Naive thymus-derived CD4-positive, alpha-beta T cell (primary cell): ENCODE results near the gene KRTAP5-7. TPM values are rescaled to one million over a fixed set of nuclear protein-coding genes. Genes with fewer than 3 reads are reported as not detected.
"Not testable (repeated sequence)": the region's sequence is repeated elsewhere in the genome, so short reads cannot be mapped to it uniquely, and the experiment has no call there.

ENCODE experiments used
- ATAC-seq: fragments of 150-1000 bp; cut with Tn5 transposase; 2 replicates; pipeline ENCODE4 v1.10.0; 2021; ENCODE audit warnings: mild to moderate bottlenecking, moderate library complexity
- CTCF ChIA-PET: fragments of 350-600 bp; sonication (Branson Sonifier 250); formaldehyde crosslinking; loops from one replicate; lab custom pipeline; 2021; ENCODE audit warnings: antibody characterized with exemption; lab: Charles Lee
- POLR2A ChIA-PET: fragments of 350-600 bp; sonication (Branson Sonifier 250); formaldehyde crosslinking; loops from one replicate; lab custom pipeline; 2021; ENCODE audit warnings: antibody characterized with exemption, inconsistent platforms; lab: Charles Lee
- DNase-seq, 9 donors: peaks; one replicate each; pipeline versions ENCODE4 v3.0.0 to v3.0.0-alpha.2; 2020 to 2022; ENCODE audit warnings: mixed read lengths in 1 of 9
- H3K27ac ChIP-seq: one replicate; pipeline ENCODE4 v1.7.0; 2013; ENCODE audit warnings: mild to moderate bottlenecking, low read depth, low read length, moderate library complexity
- H3K27me3 ChIP-seq, 2 donors: one replicate each; pipeline ENCODE4 v1.7.0; 2013; ENCODE audit warnings: low read length in 2 of 2, mild to moderate bottlenecking in 2 of 2, moderate library complexity in 2 of 2; ENCODE audit not compliant: control insufficient read depth in 2 of 2, insufficient read depth in 2 of 2
- H3K36me3 ChIP-seq, 3 experiments: 1 replicate in 2 of 3; 2 replicates in 1 of 3; pipeline ENCODE4 v1.7.0; 2013; ENCODE audit warnings: low read length in 3 of 3, mild to moderate bottlenecking in 3 of 3, moderate library complexity in 1 of 3; ENCODE audit not compliant: insufficient read depth in 3 of 3, control insufficient read depth in 2 of 3
- H3K4me1 ChIP-seq, 2 donors: one replicate each; pipeline ENCODE4 v1.7.0; 2013; ENCODE audit warnings: low read length in 2 of 2, mild to moderate bottlenecking in 2 of 2, moderate library complexity in 1 of 2; ENCODE audit not compliant: control insufficient read depth in 2 of 2, insufficient read depth in 2 of 2
- H3K4me3 ChIP-seq: 2 replicates; pipeline ENCODE4 v1.7.0; 2013; ENCODE audit warnings: mild to moderate bottlenecking, low read length
- H3K9me3 ChIP-seq, 3 experiments: 1 replicate in 2 of 3; 2 replicates in 1 of 3; pipeline ENCODE4 v1.7.0; 2013; ENCODE audit warnings: low read length in 3 of 3; ENCODE audit not compliant: control insufficient read depth in 2 of 3
- H3K27ac Mint-ChIP-seq, 9 donors: one replicate each; pipeline ENCODE4 v1.8.0; 2020 to 2022; ENCODE audit warnings: mixed read lengths in 9 of 9, mild to moderate bottlenecking in 8 of 9, moderate library complexity in 5 of 9, inconsistent platforms in 2 of 9
- H3K27me3 Mint-ChIP-seq, 5 donors: one replicate each; pipeline ENCODE4 v1.8.0; 2021 to 2022; ENCODE audit warnings: mixed read lengths in 5 of 5, mild to moderate bottlenecking in 1 of 5
- H3K36me3 Mint-ChIP-seq, 5 donors: one replicate each; pipeline ENCODE4 v1.8.0; 2020 to 2022; ENCODE audit warnings: mixed read lengths in 5 of 5, mild to moderate bottlenecking in 3 of 5, inconsistent platforms in 1 of 5
- H3K4me1 Mint-ChIP-seq, 7 donors: one replicate each; pipeline ENCODE4 v1.8.0; 2020 to 2022; ENCODE audit warnings: mixed read lengths in 7 of 7, mild to moderate bottlenecking in 3 of 7, inconsistent platforms in 1 of 7
- H3K4me3 Mint-ChIP-seq, 10 donors: one replicate each; pipeline ENCODE4 v1.8.0; 2020 to 2022; ENCODE audit warnings: mild to moderate bottlenecking in 10 of 10, mixed read lengths in 10 of 10, moderate library complexity in 6 of 10, inconsistent platforms in 2 of 10
- H3K9me3 Mint-ChIP-seq, 11 donors: one replicate each; pipeline ENCODE4 v1.8.0; 2020 to 2022; ENCODE audit warnings: mixed read lengths in 11 of 11, mild to moderate bottlenecking in 4 of 11, inconsistent platforms in 1 of 11, moderate library complexity in 1 of 11
- intact Hi-C, 2 donors: fragments of 100-400 bp; cut with micrococcal nuclease; formaldehyde crosslinking; loops; one replicate each; pipeline ENCODE4 v1.15.1; 2023
- polyA plus RNA-seq, 2 donors: library from polyadenylated mRNA; unstranded; fragments of 300-500 nt; fragmentation: Illumina TruSeq; gene quantifications; one replicate each; pipeline ENCODE4 v1.2.3, GENCODE V29; 2021
- total RNA-seq, 6 experiments: library from RNA in 5 of 6; stranded (reverse) in 5 of 6; gene quantifications; 1 replicate in 5 of 6; 2 replicates in 1 of 6; pipeline ENCODE4 v1.2.3 and lab custom pipeline; 2021 to 2026

The KRTAP5-7 gene
- total and polyA plus RNA-seq, 7 experiments from 2014 or later, result 0.21 to 0.37 TPM; not detected in 5

DNA sequence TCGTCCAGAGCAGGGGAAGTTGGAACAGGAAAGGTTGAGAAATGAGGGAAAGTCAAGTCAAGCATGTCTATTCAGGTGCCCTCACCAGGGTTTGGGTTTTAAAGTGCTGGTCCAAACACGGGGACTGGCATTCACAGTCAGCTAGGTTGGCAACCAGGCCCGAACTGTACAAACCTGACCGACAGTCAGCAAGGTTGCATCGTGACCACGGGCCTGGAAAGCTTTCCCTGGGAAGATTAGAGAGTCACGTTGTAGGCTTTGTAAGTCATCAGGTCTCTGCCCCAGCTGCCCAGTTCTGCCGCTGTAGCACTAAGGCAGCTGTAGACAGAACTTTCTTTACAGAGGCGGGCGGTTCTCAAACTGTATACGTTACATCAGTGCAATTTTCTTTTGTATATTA, 45.7 kb downstream of the KRTAP5-7 start:
- peaks cover 0 to 3% (median 0%) of the 10 kb centered on the region in 5 donors for H3K36me3 Mint-ChIP-seq
- ChIA-PET CTCF (no interaction called here), POLR2A (no interaction called here)
- intact Hi-C loops, result no loop called here
- Histone ChIP-seq H3K4me1 (no peaks in the 10 kb centered on the region), H3K36me3 (no peaks in the 10 kb centered on the region), H3K9me3 (no peaks in the 10 kb centered on the region), H3K4me3 (no peak overlapping the region), H3K27ac (no peak overlapping the region), H3K27me3 (no peaks in the 10 kb centered on the region)
- DNase-seq (no peak), ATAC-seq (no peak)
- H3K27me3 Mint-ChIP-seq, result peaks cover 0 to 7% (median 6%) of the 10 kb centered on the region in 5 donors
- no peaks in the 10 kb centered on the region for H3K4me1 Mint-ChIP-seq
- H3K27ac Mint-ChIP-seq, result no peak overlapping the region
- H3K9me3 Mint-ChIP-seq, result no peaks in the 10 kb centered on the region
- H3K4me3 Mint-ChIP-seq, result no peak overlapping the region

DNA sequence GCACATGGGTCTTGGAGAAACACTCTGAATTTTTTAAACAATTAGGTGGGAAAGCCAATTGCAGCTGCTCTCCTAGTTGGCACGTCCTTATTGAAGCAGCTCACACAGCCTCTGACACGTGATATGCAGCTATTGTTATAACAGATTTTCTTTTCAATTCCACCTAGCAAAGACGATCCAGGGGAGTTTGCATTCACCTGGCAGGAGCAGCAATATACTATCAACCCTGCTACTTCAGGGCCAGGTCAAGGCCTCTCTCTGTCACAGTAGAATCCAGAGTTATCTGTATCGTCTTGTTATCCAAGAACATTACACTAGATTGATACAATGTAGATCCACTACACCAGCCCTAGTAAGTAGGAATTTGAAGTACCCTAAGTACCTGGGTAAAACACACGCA, 47.4 kb downstream of the KRTAP5-7 start:
- ATAC-seq (no peak), DNase-seq (no peak)
- H3K27ac Mint-ChIP-seq, result no peak overlapping the region
- no peak overlapping the region for H3K27ac ChIP-seq
- H3K9me3 Mint-ChIP-seq, result no peaks in the 10 kb centered on the region
- no peaks in the 10 kb centered on the region for H3K4me1 ChIP-seq
- intact Hi-C loops, result no loop called here
- POLR2A ChIA-PET, result no interaction called here
- H3K9me3 ChIP-seq, result no peaks in the 10 kb centered on the region
- H3K4me1 Mint-ChIP-seq, result no peaks in the 10 kb centered on the region
- peaks cover 0 to 8% (median 6%) of the 10 kb centered on the region in 5 donors for H3K27me3 Mint-ChIP-seq
- H3K27me3 ChIP-seq, result no peaks in the 10 kb centered on the region
- no peak overlapping the region for H3K4me3 Mint-ChIP-seq
- H3K36me3 Mint-ChIP-seq, result peaks cover 0 to 3% (median 0%) of the 10 kb centered on the region in 5 donors
- H3K4me3 ChIP-seq, result no peak overlapping the region
- CTCF ChIA-PET, result no interaction called here
- H3K36me3 ChIP-seq, result no peaks in the 10 kb centered on the region

DNA sequence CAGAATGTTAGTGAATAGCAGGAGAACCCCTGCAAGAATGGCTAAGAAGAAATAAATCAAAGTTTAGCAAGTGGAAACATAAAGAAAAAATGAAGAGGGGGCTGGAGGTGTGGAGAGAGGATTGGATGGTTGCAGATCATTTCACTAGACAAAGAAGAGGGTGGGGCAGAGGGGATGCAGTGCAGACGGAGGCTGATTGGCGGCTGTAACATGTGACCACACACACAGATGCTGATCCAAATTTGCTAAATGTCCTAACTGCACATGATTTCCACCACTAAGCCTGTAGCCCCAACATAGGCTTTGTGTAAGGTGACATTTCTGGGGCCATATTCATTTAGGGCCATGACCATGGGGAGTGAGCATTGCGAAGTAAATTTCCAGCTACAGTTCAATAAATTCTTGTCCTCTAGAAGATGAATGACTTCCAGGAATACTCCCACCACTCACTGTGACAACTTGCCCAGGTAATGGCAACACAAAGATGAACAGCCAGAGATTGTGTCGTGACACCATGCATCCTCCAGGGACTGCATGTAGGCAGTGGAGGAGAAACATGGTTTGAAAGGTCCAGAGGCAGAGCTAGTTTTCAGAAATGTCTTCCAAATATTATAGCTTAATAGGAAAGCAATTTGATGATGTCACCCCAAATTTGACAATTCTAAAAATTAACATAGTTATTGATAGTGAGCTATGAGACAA, 48.8 kb downstream of the KRTAP5-7 start:
- H3K9me3 Mint-ChIP-seq, result no peaks in the 10 kb centered on the region
- no peak overlapping the region for H3K4me3 Mint-ChIP-seq
- ChIA-PET CTCF (no interaction called here), POLR2A (interaction anchor here (0.6 kb wide), 1 partner anchor 12 kb away, joined by 3 read pairs; no protein-coding TSS in a partner anchor)
- H3K4me1 Mint-ChIP-seq, result peaks cover 0 to 6% (median 4%) of the 10 kb centered on the region in 7 donors
- no peaks in the 10 kb centered on the region for H3K36me3 Mint-ChIP-seq
- no peak overlapping the region for H3K27ac Mint-ChIP-seq
- H3K36me3 ChIP-seq, result no peaks in the 10 kb centered on the region
- H3K9me3 ChIP-seq, result no peaks in the 10 kb centered on the region
- DNase-seq (no peak), ATAC-seq (no peak)
- H3K4me3 ChIP-seq, result no peak overlapping the region
- intact Hi-C loops, result no loop called here
- H3K27ac ChIP-seq, result no peak overlapping the region
- no peaks in the 10 kb centered on the region for H3K27me3 ChIP-seq
- no peaks in the 10 kb centered on the region for H3K4me1 ChIP-seq
- peaks cover 2 to 10% (median 4%) of the 10 kb centered on the region in 5 donors for H3K27me3 Mint-ChIP-seq

DNA sequence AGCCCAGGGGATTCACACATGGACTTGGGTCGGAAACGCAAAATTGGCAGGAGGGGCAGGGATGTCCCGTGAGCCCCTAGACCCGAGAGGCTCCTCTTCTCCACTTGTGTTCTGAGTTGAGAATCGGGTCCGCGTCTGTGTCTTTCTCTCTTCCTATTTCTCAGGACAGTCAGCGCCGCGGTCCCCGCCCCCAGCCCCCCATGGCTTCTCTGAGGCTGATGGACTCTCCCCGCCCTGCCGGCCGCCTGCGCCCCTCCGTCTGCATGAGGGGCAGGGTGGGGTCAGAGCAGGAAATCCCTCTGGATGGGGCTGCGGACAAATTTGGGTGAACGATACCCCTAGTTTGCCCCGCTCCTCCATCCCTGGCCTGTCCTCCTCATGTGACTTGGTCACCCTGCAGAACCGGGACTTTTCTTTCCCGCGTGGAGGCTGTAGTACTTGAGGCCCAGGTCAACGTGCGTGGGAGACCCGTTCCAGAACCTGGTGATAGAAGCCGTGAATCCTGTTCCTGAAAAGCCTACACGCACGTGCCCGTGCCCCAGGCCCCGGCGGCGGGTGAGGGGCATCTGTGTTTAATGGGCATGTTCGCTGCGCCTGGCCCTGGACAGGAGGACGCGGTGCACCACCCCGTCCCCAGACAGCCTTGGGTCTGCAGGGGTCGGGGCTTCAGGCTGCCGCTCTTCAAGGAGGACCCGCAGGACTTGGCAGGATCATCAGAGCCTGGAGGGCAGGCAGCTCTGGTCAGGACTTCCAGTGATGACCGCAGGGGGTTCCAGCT, 49.8 kb downstream of the KRTAP5-7 start:
- POLR2A ChIA-PET, DNase-seq, H3K4me3 ChIP-seq, intact Hi-C loops, H3K4me3 Mint-ChIP-seq, ATAC-seq, H3K27ac ChIP-seq, H3K36me3 Mint-ChIP-seq, H3K27me3 ChIP-seq, H3K9me3 ChIP-seq, H3K4me1 Mint-ChIP-seq, H3K36me3 ChIP-seq, H3K27ac Mint-ChIP-seq, H3K4me1 ChIP-seq, CTCF ChIA-PET, H3K9me3 Mint-ChIP-seq: not testable (repeated sequence)
- peaks cover 3 to 18% (median 14%) of the 10 kb centered on the region in 5 donors for H3K27me3 Mint-ChIP-seq

DNA sequence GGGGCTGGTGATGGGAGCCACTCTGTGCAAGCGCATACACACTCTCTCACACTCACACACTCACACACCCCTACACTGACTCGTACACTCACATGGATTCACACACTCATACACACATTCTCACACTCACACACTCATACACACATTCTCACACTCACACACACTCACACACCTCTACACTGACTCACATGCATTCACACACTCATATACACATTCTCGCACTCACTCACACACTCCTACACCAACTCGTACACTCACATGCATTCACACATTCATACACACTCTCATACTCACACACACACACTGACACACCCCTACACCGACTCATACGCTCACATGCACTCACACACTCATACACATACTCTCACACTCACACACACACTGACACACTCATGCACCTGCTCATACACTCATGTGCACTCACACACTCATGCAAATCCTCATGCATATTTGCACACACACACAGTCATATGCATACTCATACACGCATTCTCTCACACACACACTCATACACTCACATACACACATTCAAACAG, 50.5 kb downstream of the KRTAP5-7 start:
- Histone ChIP-seq H3K9me3 (no peaks in the 10 kb centered on the region), H3K4me3 (no peak overlapping the region), H3K27me3 (no peaks in the 10 kb centered on the region), H3K4me1 (no peaks in the 10 kb centered on the region), H3K27ac (no peak overlapping the region), H3K36me3 (no peaks in the 10 kb centered on the region)
- DNase-seq, result no peak
- POLR2A ChIA-PET, result no interaction called here
- H3K36me3 Mint-ChIP-seq, result no peaks in the 10 kb centered on the region
- no peak overlapping the region for H3K4me3 Mint-ChIP-seq
- H3K9me3 Mint-ChIP-seq, result no peaks in the 10 kb centered on the region
- H3K27ac Mint-ChIP-seq, result no peak overlapping the region
- intact Hi-C loops, result no loop called here
- H3K4me1 Mint-ChIP-seq, result peaks cover 0 to 7% (median 5%) of the 10 kb centered on the region in 7 donors
- ATAC-seq, result no peak
- CTCF ChIA-PET, result no interaction called here
- H3K27me3 Mint-ChIP-seq, result peaks cover 3 to 21% (median 17%) of the 10 kb centered on the region in 5 donors
